GM12878 (cell line): Measurements from ENCODE around the gene SLC50A1. TPM values are rescaled to one million over a fixed set of nuclear protein-coding genes. Genes with fewer than 3 reads are reported as not detected.

Source experiments
- ATAC-seq: fragments of 200-7000 bp; cut with Tn5 transposase; 3 replicates; pipeline ENCODE4 v1.9.1; 2020; ENCODE audit warnings: mild to moderate bottlenecking, moderate library complexity
- BruUV-seq: library from RNA; stranded (reverse); fragments of 400-500 nt; replicated peaks from 2 replicates; lab custom pipeline; 2021; lab: Mats Ljungman, UMichigan
- CTCF ChIA-PET: fragments of 300-600 bp; sonication (Branson Sonifier 250); formaldehyde crosslinking; extraction: SDS; loops from one replicate; lab custom pipeline; 2021; ENCODE audit warnings: inconsistent platforms; lab: Yijun Ruan, JAX
- POLR2A ChIA-PET: fragments of 350-600 bp; formaldehyde crosslinking; extraction: SDS; loops from one replicate; lab custom pipeline; 2021; ENCODE audit warnings: inconsistent platforms; lab: Charles Lee
- RAD21 ChIA-PET: fragments of 300-600 bp; sonication (Branson Sonifier 250); formaldehyde crosslinking; loops from one replicate; lab custom pipeline; 2023; ENCODE audit warnings: antibody characterized with exemption; ENCODE audit not compliant: unreplicated experiment; lab: Charles Lee
- SMC1A ChIA-PET: fragments of 300-600 bp; sonication (Branson Sonifier 250); formaldehyde crosslinking; loops from one replicate; lab custom pipeline; 2023; ENCODE audit not compliant: unreplicated experiment, uncharacterized antibody; lab: Charles Lee
- DNase-seq: peaks from one replicate; pipeline ENCODE4 v3.0.0-alpha.2; 2011; ENCODE audit warnings: low read depth, low spot score
- FAIRE-seq: peaks from 3 replicates; lab custom pipeline; 2011; peaks lifted over from hg19 to GRCh38; lab: Jason Lieb, UNC
- H2AFZ ChIP-seq: 2 replicates; pipeline ENCODE4 v1.6.0; 2011; ENCODE audit warnings: low read depth, low read length, control low read depth; ENCODE audit not compliant: control insufficient read depth
- H3K27ac ChIP-seq: 2 replicates; pipeline ENCODE4 v1.5.1; 2011; ENCODE audit warnings: control low read depth; ENCODE audit not compliant: control insufficient read depth, insufficient read depth
- H3K27me3 ChIP-seq, 2 experiments: replicated peaks in 1 of 2; 2 replicates each; pipeline versions ENCODE4 v1.6.0 to v1.6.1; 2011; ENCODE audit warnings: low read length in 1 of 2; ENCODE audit not compliant: control insufficient read depth in 2 of 2, insufficient read depth in 2 of 2
- H3K36me3 ChIP-seq, 2 experiments: 2 replicates each; pipeline ENCODE4 v1.5.1; 2011; ENCODE audit warnings: low read length in 1 of 2; ENCODE audit not compliant: control insufficient read depth in 2 of 2, insufficient read depth in 2 of 2
- H3K4me1 ChIP-seq: 2 replicates; pipeline ENCODE4 v1.6.1; 2011; ENCODE audit warnings: mild to moderate bottlenecking, low read length, moderate library complexity, mixed read lengths; ENCODE audit not compliant: control insufficient read depth, insufficient read depth
- H3K4me2 ChIP-seq: 2 replicates; pipeline ENCODE4 v1.6.0; 2011; ENCODE audit warnings: control low read depth; ENCODE audit not compliant: control insufficient read depth, insufficient read depth
- H3K4me3 ChIP-seq: fragments of 200-600 bp; sonication (generic); 2 replicates; pipeline ENCODE4 v1.5.1; 2016
- H3K79me2 ChIP-seq: 2 replicates; pipeline ENCODE4 v1.6.0; 2011; ENCODE audit warnings: low read length; ENCODE audit not compliant: control insufficient read depth, insufficient read depth
- H3K9ac ChIP-seq: 2 replicates; pipeline ENCODE4 v1.8.0; 2011; ENCODE audit warnings: low read length, control low read depth, mixed read lengths; ENCODE audit not compliant: control insufficient read depth, insufficient read depth
- H3K9me3 ChIP-seq: replicated peaks from 3 replicates; pipeline ENCODE4 v1.5.1; 2011; ENCODE audit warnings: mild to moderate bottlenecking, low read length; ENCODE audit not compliant: control insufficient read depth, insufficient read depth
- H4K20me1 ChIP-seq: 2 replicates; pipeline ENCODE4 v1.6.0; 2011; ENCODE audit not compliant: control insufficient read depth, insufficient read depth
- BACH1 ChIP-seq: fragments of 450-650 bp; IDR thresholded peaks from 2 replicates; pipeline ENCODE4 v1.6.1; 2017; ENCODE audit warnings: mild to moderate bottlenecking, borderline replicate concordance
- EZH2 ChIP-seq: IDR thresholded peaks from 2 replicates; pipeline ENCODE4 v1.6.1; 2012; ENCODE audit warnings: low read depth, mild to moderate bottlenecking, control low read depth, inconsistent platforms, low read length, borderline replicate concordance; ENCODE audit not compliant: control insufficient read depth
- IKZF2 ChIP-seq, 2 experiments: fragments of 450-650 bp; IDR thresholded peaks; 2 replicates each; pipeline ENCODE4 v1.6.1; 2017; ENCODE audit warnings: mild to moderate bottlenecking in 2 of 2, moderate library complexity in 2 of 2
- JUNB ChIP-seq: IDR thresholded peaks from 2 replicates; pipeline ENCODE4 v1.6.1; 2016; ENCODE audit warnings: antibody characterized with exemption, mild to moderate bottlenecking
- NFYA ChIP-seq: IDR thresholded peaks from 2 replicates; pipeline ENCODE4 v1.6.1; 2011; ENCODE audit warnings: low read depth, mild to moderate bottlenecking, low read length, improper control_type of control experiment, borderline replicate concordance
- POLR2AphosphoS2 ChIP-seq: IDR thresholded peaks from 2 replicates; pipeline ENCODE4 v1.6.1; 2011; ENCODE audit warnings: low read depth, mild to moderate bottlenecking, low read length, improper control_type of control experiment, moderate library complexity
- PRDM15 ChIP-seq: fragments of 450-650 bp; formaldehyde crosslinking; IDR thresholded peaks from 2 replicates; pipeline ENCODE4 v1.4.0; 2020; ENCODE audit warnings: mild to moderate bottlenecking, moderate library complexity
- TARDBP ChIP-seq: IDR thresholded peaks from 2 replicates; pipeline ENCODE4 v1.6.1; 2016; ENCODE audit warnings: borderline replicate concordance
- WRNIP1 ChIP-seq: IDR thresholded peaks from 2 replicates; pipeline ENCODE4 v1.6.1; 2011; ENCODE audit warnings: low read depth, low read length, improper control_type of control experiment, borderline replicate concordance
- ZBTB11 ChIP-seq: fragments of 450-650 bp; formaldehyde crosslinking; IDR thresholded peaks from 2 replicates; pipeline ENCODE4 v1.5.0; 2022; ENCODE audit warnings: mild to moderate bottlenecking, missing genetic modification characterization
- WGBS: methylation state at CpG from one replicate; pipeline ENCODE4 v1.1.6; 2016; ENCODE audit warnings: low lambda C conversion rate; ENCODE audit not compliant: insufficient replicate concordance, insufficient coverage; ENCODE audit errors: missing lambda C conversion rate; 5-methylcytosine and 5-hydroxymethylcytosine counted together
- in situ Hi-C: fragments of 300-500 bp; cut with MboI; formaldehyde crosslinking; loops from 9 replicates; pipeline ENCODE4 v1.14.3; 2018; ENCODE audit warnings: mixed read lengths
- intact Hi-C: fragments of 100-400 bp; cut with micrococcal nuclease; formaldehyde crosslinking; loops from one replicate; pipeline ENCODE4 v1.14.2; 2022; ENCODE audit not compliant: unreplicated experiment
- polyA plus RNA-seq, 11 experiments: library from polyadenylated mRNA; depleted of rRNA in 4 of 11; unstranded in 6 of 11; stranded (reverse) in 5 of 11; fragments of >200 nt; fragmentation: Nextera tagmentation in 4 of 11; fragmentation: Illumina TruSeq in 1 of 11; extraction: Ambion mirVana in 4 of 11; extraction: Trizol in 1 of 11; gene quantifications; 1 replicate in 1 of 11; 2 replicates in 10 of 11; pipeline versions ENCODE4 v1.2.1 to v1.2.3, GENCODE V29; 2011 to 2016; ENCODE audit warnings: inconsistent platforms in 2 of 11, missing spikeins in 2 of 11, low read depth in 1 of 11
- total RNA-seq, 4 experiments: library from RNA; depleted of rRNA in 3 of 4; stranded (reverse); fragments of >200 nt in 3 of 4; fragmentation: Illumina TruSeq in 1 of 4; extraction: Trizol in 1 of 4; gene quantifications; 2 replicates each; pipeline versions ENCODE4 v1.2.1 to v1.2.3, GENCODE V29; 2013 to 2021

The SLC50A1 gene
- total and polyA plus RNA-seq, 10 of the 15 experiments (the other 5 are each of a cell fraction or from before 2014, with no cell fraction given), result 32.5 to 85.6 (median 54.0) TPM

DNA sequence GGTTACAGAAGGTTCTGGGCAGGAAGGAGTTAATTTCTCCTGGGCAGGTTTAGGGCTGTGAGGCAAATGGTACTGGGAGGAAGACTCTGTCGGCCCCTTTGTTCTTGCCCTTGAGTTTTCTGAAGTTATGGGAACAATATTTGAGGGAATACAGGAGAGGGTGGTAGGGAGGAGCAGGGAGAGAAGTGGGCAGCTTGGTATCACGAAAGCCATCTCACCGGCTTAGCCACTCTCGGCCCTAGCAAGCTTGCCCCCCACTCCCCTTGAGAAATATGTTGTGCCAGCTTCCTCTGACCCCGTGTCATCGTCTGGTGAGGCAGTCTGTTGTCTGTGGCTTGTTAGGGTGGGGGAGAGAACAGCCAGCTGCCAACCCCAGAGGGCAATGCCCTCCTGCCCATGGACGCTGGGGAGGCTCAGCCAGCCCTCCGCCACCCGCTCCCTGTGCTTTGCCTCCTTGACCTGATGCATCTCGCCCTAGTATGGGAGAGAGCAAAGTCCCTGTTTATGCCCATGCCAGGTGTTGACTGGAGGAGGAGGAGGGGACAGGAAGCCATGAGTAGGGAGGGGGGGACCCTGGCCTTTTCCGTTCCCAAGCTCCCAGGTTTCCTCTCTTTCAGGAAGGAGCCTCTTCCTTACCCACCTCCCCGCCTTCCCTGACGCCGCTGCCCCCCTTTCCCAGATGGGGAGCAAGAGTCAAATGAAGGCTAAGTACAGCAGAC is 6.7 kb upstream of the SLC50A1 start (continued):
- no peak for TF ChIP-seq PRDM15
- TF ChIP-seq WRNIP1, result no peak
- TF ChIP-seq BACH1, result no peak

- FAIRE-seq (no peak), ATAC-seq (no peak), DNase-seq (no peak)
- ChIA-PET RAD21 (no interaction called here), SMC1A (interaction anchor here (1.2 to 1.5 kb wide), 3 partner anchors 25 to 42 kb away, joined by 3 to 5 read pairs (median 4); no protein-coding TSS in a partner anchor), CTCF (interaction anchor here (0.5 to 2.2 kb wide), 9 partner anchors 37 to 801 kb away, joined by 3 to 9 read pairs (median 3); partner anchors contain the start of gene KRTCAP2), POLR2A (interaction anchor here (0.5 to 1.5 kb wide), 3 partner anchors 8 to 35 kb away, joined by 3 to 4 read pairs (median 3); no protein-coding TSS in a partner anchor)
- Histone ChIP-seq H3K27ac (no peak overlapping the region), H3K4me2 (no peak overlapping the region), H3K79me2 (no peaks in the 10 kb centered on the region; the same call in 1 of the 2 replicates), H3K36me3 (no peaks in the 10 kb centered on the region), H2AFZ (no peak overlapping the region), H3K9me3 (no peaks in the 10 kb centered on the region), H3K4me1 (peaks cover 14% of the 10 kb centered on the region), H3K9ac (no peak overlapping the region), H3K4me3 (no peak overlapping the region), H4K20me1 (no peaks in the 10 kb centered on the region), H3K27me3 (peaks cover 14 to 22% of the 10 kb centered on the region in 2 experiments)
- 38% methylated on average over 5 of the region's 6 CpGs for WGBS
- in situ Hi-C loops, result no loop called here
- intact Hi-C loops, result no loop called here
- no TSS peak for BruUV-seq
- TF ChIP-seq EZH2 (no peak), POLR2AphosphoS2 (no peak), NFYA (no peak), ZBTB11 (CRISPR knock-in tag) (no peak), TARDBP (no peak), IKZF2 (IDR thresholded peaks at IDR 0.05) (no peak), JUNB (no peak)
These were observed 5.2 kb upstream of the SLC50A1 start for GRCh38 chr1:155130272-155131006.
